ELF-1 (cell line): ENCODE measurements around the gene GRIN3A.
"Not testable (repeated sequence)": the region's sequence is repeated elsewhere in the genome, so short reads cannot be mapped to it uniquely, and the experiment has no call there.

ENCODE experiments used
- DNase-seq: peaks from one replicate; pipeline ENCODE4 v3.0.0-alpha.2; 2016; ENCODE audit warnings: low read depth, low spot score

The GRIN3A gene

DNA sequence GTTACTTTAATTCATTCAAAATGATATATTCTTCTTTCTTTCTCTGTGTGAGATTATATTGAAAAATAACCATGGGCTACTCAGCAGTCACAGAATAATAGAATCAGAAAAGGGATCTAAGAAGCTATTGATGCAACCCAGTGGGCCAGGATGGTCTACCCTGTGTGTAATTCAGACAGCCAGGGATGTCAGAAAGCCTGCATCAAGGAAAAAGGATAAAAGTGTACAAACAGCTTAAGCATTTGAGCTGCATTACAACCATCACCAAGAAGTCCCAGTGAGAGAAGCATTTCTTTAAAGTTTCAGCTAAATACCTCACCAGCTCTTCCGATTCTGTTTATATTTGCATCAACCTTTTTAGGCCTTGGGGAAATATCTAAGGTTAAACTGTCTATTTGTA is 105.8 kb downstream of the GRIN3A start:
- no peak for DNase-seq

DNA sequence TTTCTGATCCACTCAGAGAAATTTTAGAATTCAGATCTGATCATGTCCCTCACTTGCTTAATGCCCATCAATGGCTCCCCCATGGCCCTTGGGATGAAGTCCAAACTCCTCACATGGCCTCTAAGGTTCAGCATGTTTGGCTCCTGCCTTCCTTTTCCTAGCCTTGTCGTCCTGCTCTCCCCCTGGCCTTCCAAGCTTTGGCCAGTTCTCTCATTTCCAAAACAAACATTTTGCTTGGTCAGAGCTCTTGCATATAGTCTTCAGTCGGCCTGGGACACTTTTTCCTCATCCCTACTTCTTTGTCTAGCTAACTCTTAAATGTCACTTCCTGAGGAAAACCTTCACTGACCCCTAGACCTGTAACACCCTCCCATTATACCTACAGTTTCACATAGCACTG is 106.6 kb downstream of the GRIN3A start:
- no peak for DNase-seq

DNA sequence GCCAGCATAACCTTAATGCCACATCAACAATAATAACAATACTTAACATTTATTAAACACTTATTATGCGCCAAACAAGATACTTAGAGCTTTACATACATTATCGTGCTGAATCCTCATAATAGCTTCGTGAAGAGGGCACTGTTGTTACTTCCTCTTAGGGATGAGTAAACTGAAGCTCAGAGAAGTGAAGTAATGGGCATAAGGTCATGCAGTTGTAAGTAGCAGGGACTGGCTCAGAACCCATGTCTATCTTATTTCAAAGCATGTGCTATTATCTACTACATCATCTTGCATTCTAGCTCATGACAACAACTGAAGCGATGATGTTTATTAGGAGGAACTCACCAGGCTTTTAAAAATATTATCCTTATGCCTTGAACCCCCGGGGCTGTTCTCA is 108.8 kb downstream of the GRIN3A start:
- DNase-seq: no peak

DNA sequence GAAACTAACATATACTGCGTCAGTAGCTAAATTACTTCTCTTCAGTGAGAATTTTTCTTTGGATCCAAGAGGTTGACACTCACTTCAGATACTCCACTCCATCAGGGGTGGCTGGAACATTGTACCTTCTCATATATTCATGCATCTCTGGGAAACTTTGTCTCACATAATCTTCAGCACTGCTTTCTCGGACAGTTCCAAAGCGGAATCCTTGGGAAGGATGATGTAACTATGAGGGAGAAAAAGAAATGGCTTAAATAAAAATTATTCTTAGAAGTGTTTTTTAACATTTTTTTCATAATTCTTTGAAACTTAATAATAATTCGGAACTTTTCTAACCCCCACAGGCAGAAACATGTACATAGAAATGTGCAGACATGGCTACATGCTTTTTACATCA is 110.3 kb downstream of the GRIN3A start:
- DNase-seq: no peak

DNA sequence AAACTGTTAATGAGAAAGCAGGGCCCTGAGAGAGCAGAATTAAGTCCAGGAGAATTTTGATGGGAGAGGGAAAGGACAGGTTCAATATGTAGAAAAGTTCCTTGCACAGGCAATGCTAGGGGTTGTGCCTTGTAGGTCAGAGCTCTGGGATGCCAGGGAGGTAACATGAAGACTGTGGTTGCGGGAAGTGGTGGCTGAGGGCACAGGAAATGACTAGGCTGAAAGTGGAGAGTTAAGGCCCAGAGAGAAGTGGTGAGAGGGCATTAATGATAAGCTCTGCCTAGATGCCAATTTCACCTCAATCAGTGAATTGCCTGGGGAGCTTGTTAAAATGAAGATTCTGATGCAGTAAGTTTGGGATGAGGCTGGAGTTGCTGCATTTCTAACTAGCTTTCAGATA is 112.2 kb downstream of the GRIN3A start:
- no peak for DNase-seq

DNA sequence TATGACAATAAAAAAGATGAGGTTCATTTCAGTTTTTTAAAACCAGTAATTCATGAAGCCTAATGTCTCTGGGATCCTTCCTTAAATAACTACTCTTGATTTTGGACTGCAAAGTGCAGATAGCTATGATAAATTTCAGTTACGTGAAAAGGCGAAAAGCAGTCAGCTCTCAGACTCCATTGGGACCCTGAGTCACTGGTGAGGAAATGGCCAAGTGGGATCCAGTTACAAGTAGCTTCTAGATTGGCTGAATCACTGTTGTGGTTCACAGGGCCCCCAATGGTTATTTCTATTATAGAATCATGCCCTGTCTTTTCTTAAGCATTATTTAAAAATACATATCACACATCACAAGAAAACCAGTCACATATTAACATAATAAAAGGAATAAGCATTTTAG is 112.6 kb downstream of the GRIN3A start:
- no peak for DNase-seq

DNA sequence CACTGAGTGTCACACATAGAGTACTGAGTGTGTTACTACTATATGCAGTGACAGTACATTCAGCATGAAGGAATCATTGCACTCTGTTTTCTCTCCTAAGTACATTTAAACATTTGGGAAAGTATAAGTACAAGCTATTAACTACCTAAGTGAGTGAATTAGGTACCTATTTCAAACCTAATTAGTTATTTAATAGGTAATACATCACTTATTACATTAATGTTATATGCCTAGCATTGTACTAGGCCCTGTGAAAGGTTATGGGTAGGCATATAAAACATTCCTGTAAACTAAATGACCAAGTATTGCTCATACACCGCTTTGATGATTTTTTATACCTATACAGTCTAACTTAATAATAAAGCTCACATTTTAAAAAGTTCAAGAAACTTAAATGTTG is 118.0 kb downstream of the GRIN3A start:
- DNase-seq: no peak

DNA sequence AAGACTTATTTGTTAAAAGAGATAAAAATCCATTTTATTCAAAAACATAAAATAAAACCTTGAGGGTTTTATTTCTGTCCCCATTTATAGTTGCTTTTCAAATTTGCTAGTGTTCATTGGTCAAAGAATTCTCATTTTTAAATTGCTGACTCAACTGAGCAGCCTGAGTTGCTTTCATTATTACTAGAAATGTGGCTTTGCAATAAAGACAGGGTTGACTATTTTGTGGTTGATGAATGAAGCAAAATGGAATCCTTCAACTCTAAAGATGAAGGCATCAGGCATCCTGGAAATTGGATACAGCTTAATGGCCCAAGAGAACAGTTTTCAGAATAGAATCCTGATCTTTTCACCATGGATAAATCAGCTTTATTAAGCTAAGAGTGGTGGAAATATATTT is 119.7 kb downstream of the GRIN3A start:
- no peak for DNase-seq

DNA sequence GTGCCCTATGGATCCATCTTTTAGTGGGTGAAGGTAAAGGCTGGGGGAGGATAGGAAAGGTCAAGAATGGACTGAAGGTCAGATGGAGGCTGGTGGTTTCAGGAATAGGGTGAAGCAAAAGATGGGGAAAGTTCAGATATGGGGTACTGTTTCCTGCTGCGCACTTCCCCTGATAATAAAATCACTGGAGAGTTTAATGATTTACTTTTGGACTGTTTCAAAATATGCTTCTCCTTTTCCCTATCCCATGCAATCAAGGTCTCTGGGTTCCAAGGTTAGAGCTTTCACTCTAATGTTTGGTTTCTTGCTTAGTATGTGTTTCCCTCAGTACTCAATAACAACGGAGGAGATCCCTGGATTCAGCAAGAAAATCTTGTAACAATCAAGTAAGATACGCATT is 132.9 kb downstream of the GRIN3A start:
- DNase-seq: no peak

DNA sequence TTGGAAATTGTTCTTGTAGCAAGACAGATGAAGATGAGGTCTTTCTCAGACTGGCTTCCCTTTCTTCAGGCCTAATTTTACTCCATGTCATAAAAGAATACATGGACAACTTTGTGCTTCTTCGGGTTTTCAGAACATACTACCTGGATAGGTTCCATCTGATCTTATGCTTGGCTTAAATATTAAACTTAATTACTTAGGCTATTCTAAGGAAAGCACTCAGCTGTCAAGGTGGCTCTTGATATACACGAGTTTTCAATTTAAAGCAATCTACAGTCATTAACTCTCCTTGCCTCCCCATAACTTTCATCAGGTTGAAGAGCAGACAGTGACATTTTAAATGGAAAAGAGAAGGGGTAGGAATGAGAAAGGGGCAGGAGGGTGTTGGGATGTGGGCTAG is 134.2 kb downstream of the GRIN3A start:
- DNase-seq: no peak

DNA sequence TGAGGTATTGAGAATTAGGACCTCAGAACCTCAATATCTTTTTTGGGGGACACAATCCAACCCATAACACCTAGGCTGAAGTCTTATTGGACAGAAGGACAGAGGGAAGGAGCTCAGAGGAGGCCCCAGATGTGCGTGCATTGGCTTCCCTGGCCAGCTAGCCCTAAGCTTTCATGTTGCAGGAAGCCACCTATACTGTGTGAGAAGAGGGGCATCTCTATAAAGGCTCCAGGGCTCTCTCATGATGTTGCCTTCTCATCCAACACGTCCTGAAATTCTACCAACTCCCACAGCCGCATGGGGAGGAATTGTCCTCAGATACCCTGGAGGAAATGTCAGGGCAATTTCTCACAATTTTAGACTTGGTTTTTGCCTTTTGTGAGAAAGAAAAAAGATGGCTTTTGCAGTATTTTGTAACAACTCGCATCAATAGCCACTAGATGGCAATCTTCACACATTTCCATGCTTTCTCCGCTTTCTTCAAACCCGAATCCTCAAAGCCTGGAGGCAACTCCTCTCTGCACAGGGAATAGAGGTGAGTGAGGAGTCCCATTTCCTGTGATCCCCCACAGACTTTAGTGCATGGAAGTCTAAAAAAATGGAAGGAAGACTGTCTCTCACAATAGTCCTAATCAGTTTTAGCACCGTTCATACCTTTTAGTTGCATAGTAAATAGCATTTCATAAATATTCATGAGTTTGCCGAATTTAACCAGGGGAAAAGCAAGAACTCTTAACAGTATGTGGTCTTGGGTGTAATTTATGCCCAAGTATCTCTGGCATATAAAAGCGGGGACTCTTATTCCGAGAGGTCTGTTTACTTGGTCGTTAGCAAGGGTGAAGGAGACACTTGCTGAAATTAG is 136.3 kb downstream of the GRIN3A start:
- peak; percentile 45 for DNase-seq

DNA sequence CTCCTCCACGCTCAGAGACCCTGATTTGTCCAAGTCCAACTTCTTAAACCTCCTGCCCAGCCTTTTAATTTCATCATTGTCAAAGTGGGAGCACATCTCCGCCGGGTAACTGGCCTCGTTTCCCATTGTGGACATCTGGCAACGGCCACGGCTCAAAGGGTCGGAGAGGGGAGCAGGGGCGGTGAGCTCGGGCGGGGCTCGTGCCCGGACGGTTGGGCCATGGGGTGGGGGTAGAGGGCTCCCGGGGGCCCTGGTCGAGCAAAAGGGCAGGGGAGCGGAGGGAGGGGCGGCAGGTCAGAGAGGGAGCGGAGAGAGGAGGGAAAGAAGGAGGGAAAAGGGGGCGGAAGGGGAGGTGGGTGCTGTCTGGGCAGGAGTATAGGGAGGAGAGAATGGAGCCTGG is 143.7 kb downstream of the GRIN3A start, which contains the start of gene PPP3R2:
Gene PPP3R2 (minus strand): TSS at position 174 of the 400 bp plus-strand sequence. CDS start 48 bp downstream, at position 126.
- DNase-seq: no peak

DNA sequence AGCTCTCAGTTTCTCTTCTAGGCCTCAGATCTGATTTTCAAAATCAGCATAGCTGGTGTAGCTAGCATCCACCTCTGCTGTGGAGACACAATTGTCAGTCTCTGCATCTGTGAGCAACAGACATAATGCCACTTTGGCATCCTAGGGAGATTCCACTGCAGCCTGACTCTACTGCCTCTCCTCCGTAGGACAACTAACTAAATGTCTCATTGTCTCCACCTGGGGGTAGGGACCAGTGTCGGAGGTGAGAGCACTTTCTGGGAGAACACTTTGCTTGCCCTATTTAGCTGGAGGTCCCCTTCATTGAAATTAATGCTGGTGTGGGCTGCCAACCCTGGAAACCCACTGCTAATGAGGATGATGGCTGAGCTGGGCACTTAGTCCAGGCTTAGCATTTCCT is 145.1 kb downstream of the GRIN3A start:
- no peak for DNase-seq

DNA sequence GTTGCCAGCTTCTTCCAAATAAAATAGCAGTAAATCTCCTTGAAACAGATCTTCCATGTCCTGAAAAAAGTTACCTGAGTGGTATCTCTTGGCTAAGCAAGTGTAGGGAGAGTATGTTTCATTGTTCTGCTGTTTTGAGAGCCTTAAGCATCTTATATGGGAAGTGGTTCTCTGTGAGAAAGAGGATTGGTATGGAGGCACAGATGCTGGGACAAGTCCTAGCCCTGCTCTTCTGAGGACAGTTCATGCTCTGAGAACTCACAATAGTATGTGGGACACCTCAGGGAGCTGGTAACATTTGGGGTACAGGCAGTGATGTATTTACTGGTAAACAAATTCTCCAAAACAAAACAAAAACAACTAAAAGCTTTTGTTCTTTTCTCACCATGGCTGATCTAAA is 145.7 kb downstream of the GRIN3A start:
- DNase-seq: no peak

DNA sequence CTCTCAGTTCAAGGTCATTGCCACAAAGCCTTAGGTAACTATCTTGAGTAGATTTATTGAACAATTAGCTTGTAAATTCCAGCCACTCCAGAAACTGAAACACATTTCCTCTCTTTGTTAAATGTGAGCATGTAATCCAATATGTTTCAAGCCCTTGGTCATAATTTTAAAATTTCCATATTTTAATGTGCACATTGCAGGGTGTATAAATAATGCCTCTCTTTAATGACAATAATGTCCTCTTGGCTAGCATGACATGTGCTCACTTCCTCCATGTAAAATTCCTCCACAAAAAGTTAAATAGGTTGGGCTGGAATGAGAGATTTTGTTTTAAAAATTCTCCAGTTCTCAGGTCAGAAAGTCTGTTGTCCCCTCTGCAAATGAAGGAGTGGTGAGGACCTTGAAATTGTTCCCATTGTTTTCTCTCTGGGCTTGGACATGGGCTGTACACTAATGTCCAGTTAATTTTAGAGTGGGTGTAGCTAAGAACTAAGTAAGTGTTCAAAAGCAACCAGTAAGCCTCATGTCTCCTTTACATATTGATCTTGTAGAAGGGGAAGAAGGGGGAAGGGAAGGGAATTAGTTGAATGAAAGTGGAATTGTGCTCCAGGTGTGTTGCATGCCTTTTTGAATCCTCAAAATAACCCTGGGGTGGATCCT is 146.5 kb downstream of the GRIN3A start:
- no peak for DNase-seq

DNA sequence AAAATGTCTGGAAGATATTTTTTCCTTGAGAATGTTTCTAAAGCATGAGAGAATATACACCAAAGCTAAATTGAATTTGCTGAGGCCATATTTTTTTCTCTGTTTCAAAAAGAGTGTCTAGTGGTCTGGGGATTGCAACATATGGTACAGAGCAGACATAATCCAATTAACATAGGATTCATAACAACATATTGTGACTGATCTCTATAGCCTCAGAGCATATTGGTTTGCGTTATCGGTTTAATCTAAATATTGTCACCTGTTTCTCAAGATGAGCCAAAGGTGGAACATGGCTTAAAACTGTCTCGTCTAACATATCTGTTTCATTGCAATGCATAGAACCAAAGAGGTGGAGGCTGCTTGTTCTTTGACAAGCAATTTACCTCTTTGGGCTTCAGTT is 147.5 kb downstream of the GRIN3A start:
- DNase-seq: no peak

DNA sequence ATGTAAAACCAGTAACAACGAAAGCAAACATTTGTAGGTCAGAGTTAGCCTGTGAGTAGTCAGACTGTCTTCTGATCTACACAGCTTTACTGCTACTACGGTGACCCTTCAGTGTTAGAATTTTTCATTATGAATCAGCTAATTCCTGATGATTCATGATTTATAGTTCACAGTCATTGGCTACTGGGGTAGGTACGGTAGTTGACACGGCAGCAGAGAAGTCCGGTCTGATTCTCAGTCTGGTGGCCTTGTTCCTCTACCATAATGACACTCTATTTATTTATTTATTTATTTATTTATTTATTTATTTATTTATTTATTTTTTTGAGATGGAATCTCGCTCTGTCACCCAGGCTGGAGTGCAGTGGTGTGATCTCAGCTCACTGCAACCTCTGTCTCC is 148.4 kb downstream of the GRIN3A start:
- not testable (repeated sequence) for DNase-seq

DNA sequence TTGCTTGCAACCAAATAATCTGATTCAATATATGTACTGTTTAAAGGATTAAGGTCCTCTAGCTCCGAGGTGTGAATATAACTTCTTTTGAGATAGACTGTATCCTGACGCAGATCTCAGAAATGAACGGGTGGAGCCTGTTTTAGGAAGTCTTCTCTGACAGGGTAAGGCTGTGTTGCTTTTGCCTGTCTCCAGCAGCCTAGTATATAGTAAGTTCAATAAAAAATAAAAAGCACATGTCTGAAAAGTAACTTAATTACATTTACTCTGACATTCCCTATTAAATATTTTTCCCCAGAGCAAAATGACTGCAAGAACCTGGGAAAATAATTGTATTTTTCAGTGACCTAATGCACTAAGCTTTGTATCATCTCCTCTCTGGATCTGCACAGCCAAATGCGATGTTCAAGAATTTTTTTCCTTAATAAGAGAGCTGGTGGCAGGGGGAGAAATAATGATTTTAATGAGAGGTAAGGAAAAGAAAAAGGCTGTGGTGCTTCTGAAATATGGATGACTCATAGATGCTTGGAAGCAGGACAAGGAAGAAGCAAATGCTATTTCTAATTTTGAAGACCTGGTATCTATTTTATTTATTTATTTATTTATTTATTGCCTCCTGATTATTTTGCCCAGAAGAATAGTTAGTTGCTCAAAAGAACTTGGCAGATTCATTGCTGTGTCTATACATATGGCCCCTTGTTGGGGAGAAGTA is 151.0 kb downstream of the GRIN3A start:
- DNase-seq: no peak

DNA sequence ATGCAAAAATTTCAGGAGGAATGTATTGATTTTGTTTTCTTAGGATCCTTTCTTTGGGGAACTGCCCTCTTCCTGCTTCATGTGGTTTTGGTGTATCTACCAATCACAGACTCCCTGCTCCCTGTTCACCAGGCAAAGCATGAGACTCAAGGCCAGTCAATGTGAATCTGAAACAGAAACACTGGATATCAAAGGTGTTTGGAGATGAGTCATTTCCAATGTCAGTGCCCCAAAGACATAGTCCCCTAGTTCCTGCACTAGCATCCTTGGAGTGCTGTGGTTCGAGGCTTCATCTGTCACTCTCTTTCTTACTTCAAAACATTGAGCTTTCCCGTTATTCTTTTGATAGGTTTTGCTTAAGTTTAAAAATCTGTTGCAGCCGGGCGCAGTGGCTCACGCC is 151.8 kb downstream of the GRIN3A start:
- no peak for DNase-seq

DNA sequence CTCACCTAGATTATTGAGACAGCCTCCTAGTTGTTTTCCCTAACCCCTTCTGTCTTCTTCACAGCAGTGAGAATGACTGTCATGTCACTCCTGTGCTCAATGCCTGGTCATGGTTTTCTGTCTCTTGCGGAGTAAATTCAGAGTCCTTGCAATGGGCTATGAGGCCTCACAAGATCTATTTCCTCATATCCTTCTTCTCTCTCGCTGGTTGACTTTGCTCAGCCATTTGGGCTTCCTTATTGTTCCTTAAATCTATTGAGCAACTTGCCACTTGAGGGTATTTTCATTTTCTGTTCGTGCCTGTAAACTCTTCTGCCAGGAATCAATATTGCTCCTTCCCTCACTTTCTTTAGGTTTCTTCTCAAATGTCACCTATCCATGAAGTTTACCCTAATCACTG is 152.7 kb downstream of the GRIN3A start:
- no peak for DNase-seq

DNA sequence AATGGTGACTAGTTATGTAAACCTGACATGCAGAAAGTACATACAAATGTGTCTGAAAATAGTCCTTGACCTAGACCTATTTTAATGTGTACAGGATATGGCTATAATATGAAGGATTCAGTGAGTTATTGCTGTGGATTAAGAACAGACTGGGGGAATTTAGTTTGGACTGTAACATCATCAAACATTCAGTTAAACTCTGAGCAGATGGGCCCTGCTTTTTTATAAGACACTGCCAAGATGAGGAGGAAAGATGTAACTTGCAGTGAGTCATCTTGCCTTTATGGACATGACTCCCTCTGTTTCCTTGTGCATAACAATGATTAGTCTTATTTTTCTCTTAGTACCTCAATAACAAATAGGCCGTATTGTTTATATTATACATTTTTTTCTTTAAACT is 155.9 kb downstream of the GRIN3A start:
- DNase-seq: no peak

DNA sequence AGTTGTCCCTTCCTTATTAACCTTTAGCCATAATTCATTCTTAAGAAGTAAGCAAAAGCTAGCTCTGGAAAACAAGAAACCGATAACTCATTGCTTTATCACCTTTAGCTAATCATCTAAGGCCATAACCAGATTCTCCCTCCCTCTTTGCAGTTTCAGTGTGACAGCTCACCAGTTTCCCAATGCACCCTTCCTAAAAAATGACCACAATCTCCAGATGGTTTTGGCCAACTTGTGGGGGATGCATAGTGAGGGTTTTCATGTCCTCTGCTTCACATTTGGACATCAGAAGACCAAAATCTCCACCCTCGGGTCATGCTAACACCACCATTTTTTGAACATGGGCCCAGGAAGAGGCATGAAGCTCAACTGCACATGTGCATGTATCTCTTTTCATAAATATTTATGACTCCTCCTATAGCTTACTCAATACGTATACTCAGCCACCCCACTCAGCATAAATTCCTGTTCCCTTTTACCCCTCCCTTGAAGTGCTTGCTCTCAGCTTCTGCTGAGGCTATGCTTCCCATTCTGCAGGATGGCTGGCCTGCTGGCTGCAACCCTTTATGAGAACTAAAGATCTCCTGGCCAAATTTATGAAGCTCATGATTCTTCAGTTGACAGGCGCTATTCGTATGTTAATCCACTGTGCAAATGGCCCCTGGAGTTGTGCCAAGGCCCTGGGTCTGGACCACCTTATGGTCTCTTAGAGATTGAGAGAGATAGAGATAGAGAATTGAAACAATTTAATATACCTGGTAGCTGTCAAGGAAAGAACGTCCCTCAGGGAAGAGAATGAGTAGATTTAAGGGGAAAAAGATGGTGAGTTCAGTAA is 158.5 kb downstream of the GRIN3A start:
- DNase-seq: no peak
